Activated CD4-positive, alpha-beta T cell treated with anti-CD3 and anti-CD28 coated beads, Interleukin-10, Interleukin-2, amounts not matched to agents 100 ng/mL and 50 ng/mL, durations not matched to agents 16 hours and 8 hours (primary cell): Measurements from ENCODE around the gene SSUH2.
"Not testable (repeated sequence)": the region's sequence is repeated elsewhere in the genome, so short reads cannot be mapped to it uniquely, and the experiment has no call there.

Experiments
- DNase-seq: peaks from one replicate; pipeline ENCODE4 v3.0.0-alpha.2; 2020

The SSUH2 gene

GRCh38 chr3:8608041-8608790, 36.4 kb downstream of the SSUH2 start:
- no peak for DNase-seq

- no peak for DNase-seq
Observed at GRCh38 chr3:8607234-8608040, 37.2 kb downstream of the SSUH2 start.

GRCh38 chr3:8606701-8607231, 37.8 kb downstream of the SSUH2 start:
- DNase-seq = no peak

- DNase-seq = no peak
Observed at GRCh38 chr3:8604988-8605387, 39.6 kb downstream of the SSUH2 start.

GRCh38 chr3:8604006-8604405, 40.6 kb downstream of the SSUH2 start:
- no peak for DNase-seq

GRCh38 chr3:8603115-8603710, 41.4 kb downstream of the SSUH2 start:
- no peak for DNase-seq

- no peak for DNase-seq
Observed at GRCh38 chr3:8600457-8600856, 44.1 kb downstream of the SSUH2 start.

- DNase-seq = no peak
Observed at GRCh38 chr3:8599146-8599545, 45.5 kb downstream of the SSUH2 start.

GRCh38 chr3:8597219-8597853, 47.3 kb downstream of the SSUH2 start:
- no peak for DNase-seq

- no peak for DNase-seq
Observed at GRCh38 chr3:8596321-8597218, 48.0 kb downstream of the SSUH2 start.

- no peak for DNase-seq
Observed at GRCh38 chr3:8595695-8596115, 48.9 kb downstream of the SSUH2 start.

GRCh38 chr3:8595252-8595651, 49.3 kb downstream of the SSUH2 start:
- DNase-seq = no peak

GRCh38 chr3:8593021-8593827, 51.4 kb downstream of the SSUH2 start:
- DNase-seq = no peak

GRCh38 chr3:8589880-8590556, 54.6 kb downstream of the SSUH2 start:
- no peak for DNase-seq

GRCh38 chr3:8584661-8585060, 59.9 kb downstream of the SSUH2 start:
- DNase-seq = no peak

- DNase-seq = no peak
Observed at GRCh38 chr3:8581806-8582445, 62.7 kb downstream of the SSUH2 start.

GRCh38 chr3:8581373-8581772, 63.2 kb downstream of the SSUH2 start:
- no peak for DNase-seq

GRCh38 chr3:8580434-8580833, 64.2 kb downstream of the SSUH2 start:
- DNase-seq = not testable (repeated sequence)

- DNase-seq = no peak
Observed at GRCh38 chr3:8579943-8580342, 64.7 kb downstream of the SSUH2 start.

GRCh38 chr3:8579096-8579495, 65.5 kb downstream of the SSUH2 start:
- no peak for DNase-seq
